ENCODE results near the gene LPAR1.
"Not testable (repeated sequence)": the region's sequence is repeated elsewhere in the genome, so short reads cannot be mapped to it uniquely, and the experiment has no call there.

The LPAR1 gene

GRCh38 chr9:111038331-111039230 lies at the start of gene LPAR1:
Gene LPAR1, minus strand, starts transcription at chr9:111038470. Its CDS starts 66,353 bp downstream, at chr9:110972117.
- no peak for DNase-seq (ENCODE audit: low read depth)

DNA sequence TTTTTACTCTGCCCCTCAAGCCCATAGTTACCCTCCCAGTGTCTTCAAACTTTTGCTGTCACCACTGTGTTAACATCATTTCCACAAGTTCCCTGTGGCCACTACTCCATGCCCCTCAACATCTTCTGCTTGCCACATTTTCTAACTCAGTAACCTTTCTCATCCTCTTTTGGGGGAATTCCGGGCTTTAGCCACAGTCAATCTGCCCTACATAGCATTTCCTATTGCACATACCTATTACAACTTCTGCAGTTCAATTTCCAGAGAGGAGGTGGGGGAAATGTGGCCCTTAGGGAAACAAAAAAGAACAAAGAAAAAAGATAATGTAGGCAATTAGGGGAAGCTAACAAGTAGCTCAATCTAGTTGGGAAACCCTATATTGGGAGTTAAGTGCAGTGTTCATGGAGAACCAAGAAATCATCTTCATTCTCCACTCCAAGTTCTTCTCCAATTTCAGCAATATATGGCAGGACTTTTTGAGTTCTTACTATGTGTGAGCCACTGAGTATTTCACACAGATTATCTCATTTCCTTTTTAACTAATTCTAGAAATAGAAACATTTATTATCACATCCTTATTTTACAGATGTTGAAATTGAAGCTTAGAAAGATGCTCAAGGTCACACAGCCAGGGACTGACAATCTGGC lies 40.2 kb upstream of the LPAR1 start:
- no peak for DNase-seq (ENCODE audit: low read depth)

GRCh38 chr9:111076519-111076918 lies 38.2 kb upstream of the LPAR1 start:
- no peak for DNase-seq (ENCODE audit: low read depth)

DNA sequence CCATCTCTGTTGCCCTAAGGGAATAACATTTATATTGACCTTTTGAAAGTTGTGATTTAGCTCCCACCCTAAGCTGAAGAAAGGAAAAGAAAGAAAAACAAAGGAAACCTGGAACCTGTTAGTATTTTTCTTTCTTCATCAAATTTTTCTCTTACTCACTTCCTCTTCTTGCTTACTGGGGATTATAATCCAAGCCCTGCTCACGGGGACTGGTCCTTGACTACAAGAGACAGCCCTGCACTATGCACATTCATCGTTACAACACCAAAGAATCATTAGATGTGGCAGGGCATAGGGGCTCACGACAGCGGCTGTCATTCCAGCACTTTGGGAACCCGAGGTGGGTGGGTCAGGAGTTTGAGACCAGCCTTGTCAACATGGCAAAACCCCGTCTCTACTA lies 37.8 kb upstream of the LPAR1 start:
- DNase-seq (ENCODE audit: low read depth), result no peak

DNA sequence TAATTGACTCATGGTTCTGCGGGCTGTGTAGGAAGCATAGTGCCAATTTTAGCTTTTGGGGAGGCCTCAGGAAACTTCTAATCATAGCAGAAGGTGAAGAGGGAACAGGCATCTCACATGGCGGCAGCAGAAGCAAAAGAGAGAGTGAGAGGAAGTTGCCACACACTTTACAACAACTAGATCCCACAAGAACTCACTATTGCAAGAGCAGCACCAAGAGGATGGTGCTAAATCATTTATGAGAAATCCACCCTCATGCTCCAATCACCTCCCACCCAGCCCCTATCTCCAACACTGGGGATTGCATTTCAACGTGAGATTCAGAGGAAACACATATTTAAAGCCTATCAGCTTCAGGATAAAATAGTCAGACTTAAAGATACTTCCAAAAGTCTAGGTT lies 36.1 kb upstream of the LPAR1 start:
- DNase-seq (ENCODE audit: low read depth), result no peak

DNA sequence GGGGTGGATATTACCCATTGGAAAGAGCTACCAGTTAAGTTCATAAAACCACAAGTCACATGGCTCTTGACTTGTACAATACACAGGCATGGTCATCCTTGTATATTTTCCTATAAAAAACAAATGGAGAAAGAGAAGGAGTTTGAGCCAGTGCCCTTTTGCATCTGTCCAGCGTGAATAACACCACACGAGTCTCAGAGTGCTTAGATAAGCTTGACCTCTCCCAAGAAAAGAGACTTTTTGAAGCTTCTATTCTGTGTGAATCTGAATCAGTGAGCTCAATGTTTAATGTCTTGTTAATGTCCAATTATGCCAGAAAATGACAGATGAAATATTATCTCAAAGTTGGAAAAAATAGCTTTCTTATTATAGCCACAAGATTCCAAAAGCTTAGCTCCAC lies 30.9 kb upstream of the LPAR1 start:
- DNase-seq (ENCODE audit: low read depth), result no peak

GRCh38 chr9:111068771-111069170 lies 30.5 kb upstream of the LPAR1 start:
- DNase-seq (ENCODE audit: low read depth), result no peak

DNA sequence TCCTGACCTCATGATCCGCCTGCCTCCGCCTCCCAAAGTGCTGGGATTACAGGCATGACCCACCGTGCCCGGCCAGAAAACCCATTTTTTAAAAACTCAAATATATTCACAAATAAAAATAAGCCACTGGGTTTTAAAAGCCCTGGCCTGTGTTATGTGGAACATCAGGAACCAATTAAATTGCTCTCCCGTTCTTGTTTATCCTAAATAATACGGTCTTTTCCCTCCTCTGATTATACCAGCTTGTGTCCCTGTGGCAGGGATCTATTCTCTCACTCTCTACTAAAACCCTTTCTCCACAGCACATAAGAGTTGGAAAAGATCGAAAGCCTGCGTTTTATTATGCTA lies 30.1 kb upstream of the LPAR1 start:
- no peak for DNase-seq (ENCODE audit: low read depth)

DNA sequence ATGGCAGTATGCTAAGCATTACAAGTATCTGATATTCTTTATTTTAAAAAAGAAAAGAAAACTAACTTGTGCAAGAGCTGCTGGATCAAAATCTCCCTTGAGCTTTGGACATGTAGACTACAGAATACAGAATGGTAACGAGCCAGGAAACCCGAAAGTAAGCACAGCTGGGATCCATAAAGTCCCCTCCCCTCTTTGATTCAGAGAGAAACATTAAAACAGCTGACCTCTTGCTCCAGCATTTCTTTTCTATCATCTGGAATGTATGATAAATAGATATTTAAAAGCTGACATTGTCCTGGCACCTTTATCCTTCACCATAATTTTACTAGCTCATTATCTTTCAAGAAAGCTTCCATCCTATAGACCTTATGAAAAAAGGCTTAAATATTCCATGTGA lies 28.2 kb upstream of the LPAR1 start:
- no peak for DNase-seq (ENCODE audit: low read depth)

DNA sequence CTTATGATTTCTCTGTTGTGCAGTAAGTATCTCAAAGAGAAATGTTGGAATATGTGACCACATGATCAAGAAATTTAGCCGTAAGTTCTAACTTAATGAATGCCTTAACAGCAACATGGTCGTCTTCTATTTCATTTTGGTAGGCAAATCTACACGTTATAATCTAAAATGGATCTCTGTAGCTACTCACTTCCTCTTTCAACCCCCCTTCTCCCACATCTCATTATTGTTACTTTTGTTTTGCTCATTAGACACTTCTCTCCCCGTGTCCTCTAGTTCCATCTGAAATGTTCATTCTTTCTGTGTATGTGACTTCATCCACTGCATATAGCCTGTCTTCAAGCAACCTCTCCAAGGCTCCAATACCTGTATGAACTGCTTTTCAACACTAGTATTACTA lies 27.1 kb upstream of the LPAR1 start:
- DNase-seq (ENCODE audit: low read depth), result no peak

DNA sequence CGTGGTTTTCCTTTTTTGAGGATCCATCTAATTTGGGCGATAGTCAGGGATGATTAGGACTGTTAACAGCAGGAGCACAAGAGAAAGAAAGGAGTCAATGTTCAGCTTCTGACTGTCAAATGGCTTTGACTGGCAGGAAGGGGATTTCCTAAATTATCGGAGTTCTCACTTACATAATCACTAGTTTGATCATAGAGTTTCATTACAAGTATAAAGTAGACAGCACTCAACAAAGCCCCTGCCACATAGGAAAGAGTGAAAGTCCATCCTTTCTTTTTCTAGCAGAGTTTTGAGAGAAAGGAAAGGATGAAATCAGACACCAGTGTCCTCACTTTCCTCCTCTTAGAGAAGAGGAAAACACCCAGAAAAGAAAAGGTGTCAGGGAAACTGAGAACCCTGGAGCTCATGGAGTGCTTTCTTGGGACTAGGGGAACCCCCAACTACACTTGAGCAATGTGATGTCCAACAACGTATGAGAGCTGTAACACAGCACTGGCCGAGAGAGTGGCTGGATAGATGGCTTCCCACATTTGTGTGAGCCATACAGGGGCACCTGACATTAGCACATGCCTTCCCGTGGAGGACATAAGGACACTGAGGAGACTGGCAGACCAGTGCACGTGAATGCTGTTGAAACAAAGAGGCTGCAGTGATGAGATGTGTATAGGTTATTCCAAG lies 26.0 kb upstream of the LPAR1 start:
- no peak for DNase-seq (ENCODE audit: low read depth)

- no peak for DNase-seq (ENCODE audit: low read depth)
Measured at GRCh38 chr9:111063332-111063731, 25.1 kb upstream of the LPAR1 start.

- no peak for DNase-seq (ENCODE audit: low read depth)
Measured at GRCh38 chr9:111058166-111058565, 19.9 kb upstream of the LPAR1 start.

GRCh38 chr9:111056538-111056937 lies 18.3 kb upstream of the LPAR1 start:
- no peak for DNase-seq (ENCODE audit: low read depth)

GRCh38 chr9:111052791-111053190 lies 14.5 kb upstream of the LPAR1 start:
- DNase-seq (ENCODE audit: low read depth), result no peak

DNA sequence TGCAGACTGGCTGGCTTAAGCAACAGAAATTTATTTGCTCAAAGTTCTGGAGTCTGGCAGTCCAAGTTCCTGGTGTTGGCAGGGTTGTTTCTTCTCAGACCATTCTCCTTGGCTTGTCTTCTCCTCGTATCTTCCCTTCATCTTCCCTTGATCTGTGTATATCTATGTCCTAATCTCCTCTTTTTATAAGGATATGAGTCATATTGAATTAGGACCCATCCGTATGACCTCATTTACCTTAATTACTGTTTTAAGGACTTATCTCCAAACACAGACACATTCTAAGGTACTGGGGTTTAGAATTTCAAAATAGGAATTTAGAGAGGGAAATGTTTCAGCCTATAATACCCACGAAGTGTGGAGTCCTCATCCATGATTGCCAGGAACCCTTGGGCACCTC lies 13.1 kb upstream of the LPAR1 start:
- DNase-seq (ENCODE audit: low read depth), result no peak

GRCh38 chr9:111050819-111051218 lies 12.5 kb upstream of the LPAR1 start:
- DNase-seq (ENCODE audit: low read depth), result no peak

GRCh38 chr9:111047287-111047686 lies 9.0 kb upstream of the LPAR1 start:
- not testable (repeated sequence) for DNase-seq (ENCODE audit: low read depth)

DNA sequence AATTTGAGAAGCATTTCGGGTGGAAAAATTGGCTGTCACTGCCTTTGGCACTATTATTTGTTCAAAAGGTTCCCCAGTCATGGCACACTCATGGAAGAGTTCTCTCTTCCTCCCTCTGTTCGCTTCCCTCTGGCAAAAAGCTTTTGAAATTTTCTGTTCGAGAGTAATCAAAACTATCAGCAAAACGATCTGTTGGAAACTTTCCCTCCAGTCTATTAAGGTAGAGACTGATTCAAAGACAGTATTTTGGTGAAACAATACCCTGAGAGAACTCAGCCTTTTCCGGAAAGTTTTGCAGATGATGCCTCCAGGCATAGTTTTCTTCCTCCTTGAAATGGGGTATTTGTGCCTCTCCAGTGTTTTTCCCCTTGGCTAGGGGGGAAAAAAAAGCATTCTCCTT lies 3.6 kb upstream of the LPAR1 start:
- DNase-seq (ENCODE audit: low read depth), result no peak

DNA sequence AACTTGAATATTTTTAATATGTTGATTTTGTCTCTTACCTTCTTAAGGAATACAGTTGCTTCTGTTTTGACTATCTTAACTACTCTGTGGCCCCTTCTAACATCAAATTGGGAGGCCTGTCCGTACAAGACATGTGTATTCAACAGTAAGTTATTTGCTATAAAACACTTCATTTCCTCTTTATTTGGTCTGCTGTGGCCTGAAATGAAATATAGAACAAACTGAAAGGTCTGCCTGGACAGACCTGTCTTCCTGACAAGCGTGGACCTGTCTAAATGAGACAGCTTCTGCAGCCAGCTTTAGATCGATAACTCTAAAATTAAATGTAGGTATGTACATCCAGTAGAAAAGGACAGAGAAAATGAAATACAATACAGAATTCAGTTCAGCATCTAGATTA lies 2.2 kb upstream of the LPAR1 start:
- no peak for DNase-seq (ENCODE audit: low read depth)

- no peak for DNase-seq (ENCODE audit: low read depth)
Measured at GRCh38 chr9:111039231-111039906, 1.1 kb upstream of the LPAR1 start.

GRCh38 chr9:111037708-111038330 lies 451 bp downstream of the LPAR1 start:
- DNase-seq (ENCODE audit: low read depth), result no peak
